Measurements from ENCODE around the gene ALDH16A1. TPM values are rescaled to one million over a fixed set of nuclear protein-coding genes. Genes with fewer than 3 reads are reported as not detected.

ALDH16A1 gene
- total RNA-seq, 1 donor from 2014 or later = 51.9 TPM

- Mint-ChIP-seq H3K4me3 (no peak overlapping the region), H3K9me3 (no peaks in the 10 kb centered on the region), H3K36me3 (ENCODE audit: low read depth) (peaks cover 5% of the 10 kb centered on the region), H3K4me1 (peaks cover 5% of the 10 kb centered on the region), H3K27me3 (ENCODE audit: low read depth) (no peaks in the 10 kb centered on the region), H3K27ac (ENCODE audit: unreplicated experiment) (no peak overlapping the region)
- TF ChIP-seq CTCF (conservative IDR thresholded peaks at IDR 0.05) = no peak
- no peak for DNase-seq (ENCODE audit: low read depth, low spot score)
These were observed 11.1 kb downstream of the ALDH16A1 start for GRCh38 chr19:49463960-49464740.

- Mint-ChIP-seq H3K9me3 (no peaks in the 10 kb centered on the region), H3K27me3 (ENCODE audit: low read depth) (no peaks in the 10 kb centered on the region), H3K36me3 (ENCODE audit: low read depth) (peaks cover 5% of the 10 kb centered on the region), H3K27ac (ENCODE audit: unreplicated experiment) (no peak overlapping the region), H3K4me1 (peaks cover 5% of the 10 kb centered on the region), H3K4me3 (no peak overlapping the region)
- no peak for TF ChIP-seq CTCF (conservative IDR thresholded peaks at IDR 0.05)
- no peak for DNase-seq (ENCODE audit: low read depth, low spot score)
These were observed 12.3 kb downstream of the ALDH16A1 start for GRCh38 chr19:49465371-49465770.

DNA sequence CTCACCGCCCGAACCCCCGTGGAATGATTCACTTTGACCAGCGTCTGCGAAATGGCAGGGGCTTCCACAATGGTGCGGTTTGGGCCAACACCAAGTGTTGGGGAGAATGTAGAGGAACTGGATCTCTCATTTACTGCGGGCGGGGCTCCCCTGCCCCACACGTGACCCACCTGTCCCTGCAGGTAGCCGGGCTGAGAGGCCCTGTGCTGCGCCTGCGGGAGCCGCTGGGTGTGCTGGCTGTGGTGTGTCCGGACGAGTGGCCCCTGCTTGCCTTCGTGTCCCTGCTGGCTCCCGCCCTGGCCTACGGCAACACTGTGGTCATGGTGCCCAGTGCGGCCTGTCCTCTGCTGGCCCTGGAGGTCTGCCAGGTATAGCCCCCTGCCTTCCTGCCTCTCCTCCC is 15.2 kb downstream of the ALDH16A1 start:
- Mint-ChIP-seq H3K27me3 (ENCODE audit: low read depth) (peaks cover 3% of the 10 kb centered on the region), H3K36me3 (ENCODE audit: low read depth) (peaks cover 5% of the 10 kb centered on the region), H3K9me3 (no peaks in the 10 kb centered on the region), H3K4me3 (no peak overlapping the region), H3K4me1 (peaks cover 9% of the 10 kb centered on the region), H3K27ac (ENCODE audit: unreplicated experiment) (no peak overlapping the region)
- no peak for DNase-seq (ENCODE audit: low read depth, low spot score)
- TF ChIP-seq CTCF (conservative IDR thresholded peaks at IDR 0.05) = no peak

DNA sequence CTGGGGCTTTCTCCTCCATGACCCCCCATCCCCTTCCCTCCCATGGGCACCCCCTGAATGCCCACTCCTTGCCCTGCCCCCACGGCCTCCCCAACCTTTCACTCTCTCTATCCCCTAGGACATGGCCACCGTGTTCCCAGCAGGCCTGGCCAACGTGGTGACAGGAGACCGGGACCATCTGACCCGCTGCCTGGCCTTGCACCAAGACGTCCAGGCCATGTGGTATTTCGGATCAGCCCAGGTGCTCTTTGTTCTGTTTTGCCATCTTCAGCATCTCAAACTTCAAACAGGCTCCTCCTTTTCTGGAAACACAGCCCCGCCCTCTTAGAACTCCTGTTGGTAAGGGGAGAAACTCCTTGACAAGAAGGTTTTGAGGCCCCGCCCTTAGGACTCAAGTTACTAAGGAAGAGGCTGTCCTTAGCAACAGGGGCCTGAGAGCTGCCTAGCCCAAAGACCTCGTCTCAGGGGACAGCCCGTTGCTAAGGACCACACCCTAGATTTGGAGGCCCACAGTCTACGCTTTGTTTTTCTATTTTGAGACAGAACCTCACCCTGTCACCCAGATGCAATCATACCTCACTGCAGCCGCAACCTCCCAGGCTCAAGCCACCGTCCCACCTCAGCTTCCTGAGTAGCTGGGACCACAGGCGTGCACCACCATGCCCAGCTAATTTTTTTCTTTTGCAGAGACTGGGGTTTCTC is 15.9 kb downstream of the ALDH16A1 start:
- no peaks in the 10 kb centered on the region for H3K9me3 Mint-ChIP-seq
- H3K36me3 Mint-ChIP-seq (ENCODE audit: low read depth) = peaks cover 5% of the 10 kb centered on the region
- no peak overlapping the region for H3K27ac Mint-ChIP-seq (ENCODE audit: unreplicated experiment)
- peaks cover 9% of the 10 kb centered on the region for H3K4me1 Mint-ChIP-seq
- peak overlapping the region; percentile 31 for H3K4me3 Mint-ChIP-seq
- no peak for DNase-seq (ENCODE audit: low read depth, low spot score)
- TF ChIP-seq CTCF (conservative IDR thresholded peaks at IDR 0.05) = no peak
- peaks cover 3% of the 10 kb centered on the region for H3K27me3 Mint-ChIP-seq (ENCODE audit: low read depth)

- no peak overlapping the region for H3K4me3 Mint-ChIP-seq
- DNase-seq (ENCODE audit: low read depth, low spot score) = no peak
- no peak for TF ChIP-seq CTCF (conservative IDR thresholded peaks at IDR 0.05)
- H3K27me3 Mint-ChIP-seq (ENCODE audit: low read depth) = peaks cover 10% of the 10 kb centered on the region
- no peaks in the 10 kb centered on the region for H3K9me3 Mint-ChIP-seq
- H3K27ac Mint-ChIP-seq (ENCODE audit: unreplicated experiment) = no peak overlapping the region
- H3K4me1 Mint-ChIP-seq = peaks cover 9% of the 10 kb centered on the region
- H3K36me3 Mint-ChIP-seq (ENCODE audit: low read depth) = peaks cover 5% of the 10 kb centered on the region
These were observed 17.0 kb downstream of the ALDH16A1 start for GRCh38 chr19:49469828-49470614.

Data from neural crest cell (in vitro differentiated cells).